OCI-M1 (cell line): ENCODE data around the gene AP2B1.

Experiments
- DNase-seq: peaks from one replicate; lab custom pipeline; 2025; lab: John Stamatoyannopoulos, UW

The AP2B1 gene

GRCh38 chr17:35773679-35774425 is 186.7 kb downstream of the AP2B1 start:
- no peak for DNase-seq

- DNase-seq = no peak
These were observed 187.4 kb downstream of the AP2B1 start for GRCh38 chr17:35774499-35774898.

- DNase-seq = no peak
These were observed 187.9 kb downstream of the AP2B1 start for GRCh38 chr17:35775039-35775438.

- no peak for DNase-seq
These were observed 188.5 kb downstream of the AP2B1 start for GRCh38 chr17:35775583-35775982.
